Pancreas (tissue), 10 donors: ENCODE measurements around the gene TAF1L. TPM values are rescaled to one million over a fixed set of nuclear protein-coding genes. Genes with fewer than 3 reads are reported as not detected.

ENCODE experiments used
- ATAC-seq, 4 donors: fragments of 200-7000 bp; cut with Tn5 transposase; one replicate each; pipeline versions ENCODE4 v1.8.0 to v1.9.1; 2020; ENCODE audit warnings: mild to moderate bottlenecking in 4 of 4, moderate library complexity in 4 of 4
- DNase-seq, 6 donors: peaks; one replicate each; pipeline ENCODE4 v3.0.0-alpha.2; 2020
- FAIRE-seq: peaks from 2 replicates; lab custom pipeline; 2012; peaks lifted over from hg19 to GRCh38; lab: Jason Lieb, UNC
- H3K27ac ChIP-seq, 4 donors: fragments of 200-600 bp; sonication (generic); 1 replicate in 3 of 4; 2 replicates in 1 of 4; pipeline versions ENCODE4 v1.5.0 to v1.8.0; 2020
- H3K27me3 ChIP-seq, 4 donors: fragments of 200-600 bp; one replicate each; pipeline ENCODE4 v1.8.0; 2021
- H3K36me3 ChIP-seq, 3 donors: fragments of 200-600 bp; sonication (generic) in 1 of 3; one replicate each; pipeline versions ENCODE4 v1.5.0 to v1.8.0; 2020 to 2021
- H3K4me1 ChIP-seq, 3 donors: fragments of 200-600 bp; one replicate each; pipeline ENCODE4 v1.8.0; 2021
- H3K4me3 ChIP-seq, 4 donors: fragments of 200-600 bp; sonication (generic) in 2 of 4; one replicate each; pipeline versions ENCODE4 v1.5.0 to v1.8.0; 2020 to 2021
- H3K9me3 ChIP-seq, 4 donors: fragments of 200-600 bp; one replicate each; pipeline ENCODE4 v1.8.0; 2021
- WGBS, 2 donors: extraction: QIAGEN DNeasy Blood & Tissue Kit; methylation state at CpG; one replicate each; pipeline ENCODE4 v1.1.7; 2013; 5-methylcytosine and 5-hydroxymethylcytosine counted together
- intact Hi-C, 3 donors: fragments of 100-400 bp; cut with DNase I; formaldehyde crosslinking; loops; one replicate each; pipeline versions ENCODE4 v1.11.1 to v1.14.2; 2022
- polyA plus RNA-seq, 2 donors: library from polyadenylated mRNA; stranded (reverse); fragments of 200-250 nt; gene quantifications; one replicate each; pipeline ENCODE4 v1.2.3, GENCODE V29; 2013
- total RNA-seq, 6 donors: library from RNA; stranded (reverse); fragmentation: NEBNext Ultra II Directional in 4 of 6; extraction: Animal tissue kit (Norgen Biotek cat#: 25700) in 4 of 6; gene quantifications; one replicate each; pipeline versions ENCODE4 v1.2.1 to v1.2.4, GENCODE V29; 2021 to 2023
- TF ChIP-seq, protein P1 (sequence below), 4 donors: fragments of 200-600 bp; sonication (generic) in 3 of 4; IDR thresholded peaks; one replicate each; pipeline versions ENCODE4 v1.5.0 to v1.8.0; 2021; ENCODE audit warnings: antibody characterized with exemption in 4 of 4
- donor health status: healthy with polysubstance abuse.
- donor health status: DM: no; HTN: no; CAD: no; lungs with moderate emphysema.
- donor health status: DM: no; HTN: no; CAD: no.
- donor health status: control.
- donor health status: control.
- donor health status: Bipolar disorder and iron deficiency.
- donor health status: DM: yes; HTN: yes; CAD: no.
- donor health status: DM: no; HTN: no; CAD: no.
- donor health status: DM: no; HTN: no; CAD: no.
- donor health status: DM: yes; HTN: yes; CAD: no.

Gene TAF1L
- total and polyA plus RNA-seq, 8 donors, result 0.03 to 0.04 (median 0.04) TPM; not detected in 5

DNA sequence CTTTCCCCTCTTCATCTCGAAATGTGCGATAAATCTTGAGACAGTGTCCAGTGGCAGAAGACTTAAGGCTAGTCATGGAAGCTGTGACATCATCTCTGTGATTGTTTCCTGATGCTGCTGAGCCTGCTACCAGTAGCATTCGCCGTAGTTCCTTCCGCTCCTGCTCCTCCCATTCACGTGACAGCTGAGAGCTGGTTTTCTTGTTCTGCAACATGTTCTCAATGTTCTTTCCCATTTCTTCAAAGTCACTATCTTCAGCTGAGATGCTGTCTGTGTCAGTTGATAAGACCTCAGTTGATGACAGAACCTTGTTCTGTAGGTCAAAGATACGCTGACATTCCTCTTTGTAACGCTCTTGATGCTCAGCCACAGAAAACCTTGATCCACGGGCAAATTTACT lies 3.5 kb downstream of the TAF1L start:
- H3K27ac ChIP-seq, result no peak overlapping the region
- no peaks in the 10 kb centered on the region for H3K9me3 ChIP-seq
- TF ChIP-seq, protein P1, sequence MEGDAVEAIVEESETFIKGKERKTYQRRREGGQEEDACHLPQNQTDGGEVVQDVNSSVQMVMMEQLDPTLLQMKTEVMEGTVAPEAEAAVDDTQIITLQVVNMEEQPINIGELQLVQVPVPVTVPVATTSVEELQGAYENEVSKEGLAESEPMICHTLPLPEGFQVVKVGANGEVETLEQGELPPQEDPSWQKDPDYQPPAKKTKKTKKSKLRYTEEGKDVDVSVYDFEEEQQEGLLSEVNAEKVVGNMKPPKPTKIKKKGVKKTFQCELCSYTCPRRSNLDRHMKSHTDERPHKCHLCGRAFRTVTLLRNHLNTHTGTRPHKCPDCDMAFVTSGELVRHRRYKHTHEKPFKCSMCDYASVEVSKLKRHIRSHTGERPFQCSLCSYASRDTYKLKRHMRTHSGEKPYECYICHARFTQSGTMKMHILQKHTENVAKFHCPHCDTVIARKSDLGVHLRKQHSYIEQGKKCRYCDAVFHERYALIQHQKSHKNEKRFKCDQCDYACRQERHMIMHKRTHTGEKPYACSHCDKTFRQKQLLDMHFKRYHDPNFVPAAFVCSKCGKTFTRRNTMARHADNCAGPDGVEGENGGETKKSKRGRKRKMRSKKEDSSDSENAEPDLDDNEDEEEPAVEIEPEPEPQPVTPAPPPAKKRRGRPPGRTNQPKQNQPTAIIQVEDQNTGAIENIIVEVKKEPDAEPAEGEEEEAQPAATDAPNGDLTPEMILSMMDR (IDR thresholded peaks at IDR 0.05), result no peak
- no peak for DNase-seq
- intact Hi-C loops, result no loop called here
- no peaks in the 10 kb centered on the region for H3K4me1 ChIP-seq
- no peaks in the 10 kb centered on the region for H3K27me3 ChIP-seq
- ATAC-seq, result no peak
- WGBS, 2 donors, result 61 to 68% methylated on average over 9 of the region's 9 CpGs
- H3K36me3 ChIP-seq, result no peaks in the 10 kb centered on the region
- H3K4me3 ChIP-seq, result no peak overlapping the region
- no peak for FAIRE-seq

DNA sequence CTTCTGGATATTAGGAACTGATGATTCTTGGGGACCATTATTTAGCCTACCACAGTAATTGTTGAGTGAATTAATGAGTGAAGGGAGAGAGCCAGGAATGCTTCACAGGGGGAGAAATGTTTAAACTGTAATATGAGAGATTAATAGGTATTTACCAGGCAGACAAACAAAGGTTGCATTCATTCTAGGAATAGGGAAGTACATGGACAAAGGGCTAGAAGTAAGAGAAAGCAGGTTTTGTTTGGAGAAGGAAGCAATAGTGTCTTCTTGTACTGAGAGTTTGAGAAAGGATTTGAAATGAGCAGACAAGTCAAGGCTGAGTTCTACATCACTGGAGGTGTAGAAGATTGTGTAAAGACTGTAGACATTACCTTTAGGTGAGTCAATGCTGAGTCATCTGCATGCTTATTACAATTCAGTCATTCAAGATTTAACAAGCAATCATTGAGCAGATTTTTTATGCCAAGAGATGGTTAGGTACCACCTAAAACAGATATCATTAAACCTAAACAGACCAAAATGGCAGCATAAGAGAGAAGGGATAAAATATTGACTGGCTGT lies 8.0 kb downstream of the TAF1L start:
- peak in 3 of 4 donors; percentile 23 to 61 (median 43) for ATAC-seq
- DNase-seq, result no peak
- TF ChIP-seq, protein P1 (IDR thresholded peaks at IDR 0.05), result no peak
- H3K36me3 ChIP-seq, result no peaks in the 10 kb centered on the region
- H3K27me3 ChIP-seq, result no peaks in the 10 kb centered on the region
- no peaks in the 10 kb centered on the region for H3K9me3 ChIP-seq
- H3K4me1 ChIP-seq, result no peaks in the 10 kb centered on the region
- H3K4me3 ChIP-seq, result no peak overlapping the region
- H3K27ac ChIP-seq, result peak overlapping the region in 1 of 4 donors; percentile 21
- FAIRE-seq, result no peak
- intact Hi-C loops, result no loop called here

DNA sequence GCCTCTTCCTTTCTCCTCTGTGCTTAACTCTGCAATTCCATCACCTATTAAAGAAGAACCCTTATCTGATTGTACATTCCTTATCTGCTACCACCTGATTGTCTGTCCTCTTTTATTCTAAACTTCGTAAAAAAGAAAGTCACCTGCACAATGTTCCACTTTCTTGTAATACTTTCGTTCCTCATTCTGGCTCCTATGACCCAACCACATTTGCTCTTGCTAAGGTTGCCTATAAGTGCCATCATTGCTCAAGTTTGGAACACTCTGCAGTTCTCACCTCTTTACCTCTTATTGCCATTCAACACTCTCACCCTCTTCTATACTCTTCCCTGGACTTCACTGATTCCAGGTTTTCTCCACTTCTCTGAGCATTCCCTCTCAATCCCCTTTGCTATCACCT lies 10.1 kb downstream of the TAF1L start:
- WGBS, 2 donors, result 54 to 72% methylated on average over 2 of the region's 2 CpGs
- FAIRE-seq, result no peak

DNA sequence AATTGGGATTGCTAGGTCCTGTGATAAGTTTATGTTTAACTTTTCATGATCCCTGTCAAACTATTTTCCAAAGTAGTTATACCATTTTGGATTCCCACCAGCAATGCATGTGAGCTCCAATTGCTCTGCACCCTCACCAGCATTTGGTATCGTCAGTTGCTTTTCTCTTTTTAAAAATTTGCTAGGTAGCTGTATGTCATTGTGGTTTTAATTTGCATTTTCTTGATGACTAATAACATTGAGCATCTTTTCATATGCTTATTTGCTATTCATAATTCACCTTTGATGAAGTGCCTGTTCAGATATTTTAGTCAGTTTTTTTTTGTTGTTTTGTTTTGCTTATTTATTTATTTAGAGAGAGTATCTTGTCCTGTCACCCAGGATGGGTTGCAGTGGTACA lies 12.5 kb downstream of the TAF1L start:
- Histone ChIP-seq H3K4me3 (no peak overlapping the region), H3K36me3 (no peaks in the 10 kb centered on the region), H3K4me1 (no peaks in the 10 kb centered on the region), H3K9me3 (no peaks in the 10 kb centered on the region), H3K27me3 (peaks cover 0 to 3% (median 0%) of the 10 kb centered on the region in 4 donors), H3K27ac (no peak overlapping the region)
- no peak for FAIRE-seq
- TF ChIP-seq, protein P1 (IDR thresholded peaks at IDR 0.05), result no peak
- DNase-seq, result no peak
- no peak for ATAC-seq
- 39 to 42% methylated on average over 1 of the region's 1 CpG for WGBS, 2 donors
- intact Hi-C loops, result no loop called here

More for the DNA sequence above, 10.1 kb downstream of the TAF1L start:
- intact Hi-C loops, result no loop called here
- ATAC-seq, result no peak
- no peak for DNase-seq
- H3K36me3 ChIP-seq, result no peaks in the 10 kb centered on the region
- H3K4me3 ChIP-seq, result no peak overlapping the region
- H3K27me3 ChIP-seq, result peaks cover 0 to 2% (median 0%) of the 10 kb centered on the region in 4 donors
- no peak overlapping the region for H3K27ac ChIP-seq
- no peaks in the 10 kb centered on the region for H3K4me1 ChIP-seq
- TF ChIP-seq, protein P1 (IDR thresholded peaks at IDR 0.05), result no peak
- H3K9me3 ChIP-seq, result no peaks in the 10 kb centered on the region

DNA sequence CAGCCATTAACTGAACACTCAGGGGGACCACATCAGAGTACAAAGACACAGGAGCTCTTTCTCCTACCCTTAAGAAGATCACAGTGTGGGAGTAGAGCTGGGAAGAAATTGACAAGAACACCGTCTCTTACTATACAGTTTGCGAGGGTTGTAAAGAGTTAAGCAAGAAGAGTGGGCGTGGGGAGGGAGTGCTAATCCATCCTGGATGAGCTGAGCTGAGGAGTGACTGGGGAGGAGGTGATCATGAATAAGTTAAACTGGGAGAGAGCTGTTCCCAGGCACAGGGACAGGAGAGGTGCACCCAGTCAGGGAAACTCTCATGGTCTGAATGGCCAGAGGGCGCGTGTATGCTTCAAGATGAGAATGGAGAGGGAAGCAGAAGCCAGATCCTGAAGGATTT lies 17.2 kb downstream of the TAF1L start:
- intact Hi-C loops, result no loop called here
- WGBS, 2 donors, result 52 to 54% methylated on average over 5 of the region's 5 CpGs
- H3K9me3 ChIP-seq, result no peaks in the 10 kb centered on the region
- no peak overlapping the region for H3K27ac ChIP-seq
- no peaks in the 10 kb centered on the region for H3K4me1 ChIP-seq
- no peak for FAIRE-seq
- no peak overlapping the region for H3K4me3 ChIP-seq
- DNase-seq, result no peak
- ATAC-seq, result no peak
- TF ChIP-seq, protein P1 (IDR thresholded peaks at IDR 0.05), result no peak
- peaks cover 0 to 3% (median 0%) of the 10 kb centered on the region in 4 donors for H3K27me3 ChIP-seq
- no peaks in the 10 kb centered on the region for H3K36me3 ChIP-seq
